Measurements from ENCODE around the gene EMX1. TPM values are rescaled to one million over a fixed set of nuclear protein-coding genes. Genes with fewer than 3 reads are reported as not detected.

Gene EMX1
- total and polyA plus RNA-seq, 2 donors (not counting 1 experiment from before 2014, with no cell fraction given) = not detected

DNA sequence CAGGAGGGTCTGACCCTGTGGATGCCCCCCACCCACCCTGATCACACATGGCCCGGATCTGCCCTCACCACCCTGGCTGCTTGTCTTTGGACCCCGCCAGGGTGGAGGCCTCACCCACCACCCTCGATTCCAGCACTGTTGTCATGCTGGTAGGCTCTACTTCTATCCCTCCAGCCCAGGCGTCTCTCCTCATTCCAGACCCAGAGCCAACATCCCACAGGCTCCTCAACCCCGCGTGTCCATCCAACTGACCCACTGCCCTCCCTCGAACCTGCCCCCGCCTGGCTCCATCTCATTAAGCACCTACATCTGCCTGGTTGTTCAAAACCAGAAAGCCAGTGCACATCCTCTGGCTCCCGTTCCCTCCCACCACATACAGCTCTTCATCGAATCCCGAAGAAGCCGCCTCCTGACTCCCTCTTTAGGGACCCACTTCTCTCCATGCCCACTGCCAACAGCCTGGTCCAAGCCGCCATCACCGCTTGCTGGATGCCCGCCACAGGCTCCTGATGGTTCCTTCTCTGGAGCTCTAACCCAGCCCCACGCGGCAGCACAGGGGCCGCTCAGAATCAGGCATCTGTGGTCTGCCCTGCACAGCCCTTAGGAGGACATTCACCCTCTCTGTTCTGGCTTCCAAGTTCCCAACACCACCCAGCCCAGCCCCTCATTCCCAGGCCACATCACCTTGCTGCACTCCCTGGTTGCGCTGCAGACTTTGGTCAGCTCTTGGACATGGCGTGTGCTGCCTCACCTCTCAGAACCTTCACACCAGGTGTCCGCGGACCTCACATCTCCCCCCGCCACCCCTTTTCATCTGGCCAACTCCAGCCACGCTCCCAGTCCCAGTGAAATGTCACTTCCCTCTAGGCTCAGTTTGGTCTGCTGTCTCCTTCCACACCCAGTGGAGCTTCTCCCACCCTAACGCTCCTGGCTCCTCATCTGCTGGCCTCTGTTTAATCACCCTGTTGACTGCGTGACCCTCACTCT lies 43.0 kb downstream of the EMX1 start:
- H3K9me3 ChIP-seq (ENCODE audit: control insufficient read depth, insufficient read depth, low read depth, low read length) = no peaks in the 10 kb centered on the region
- H3K79me2 ChIP-seq (ENCODE audit: control insufficient read depth, insufficient read depth, low read length) = no peaks in the 10 kb centered on the region
- no peaks in the 10 kb centered on the region for H4K20me1 ChIP-seq (ENCODE audit: control insufficient read depth, extremely low read depth, insufficient read depth, low read length)
- H3K9ac ChIP-seq (ENCODE audit: insufficient read depth, low read length) = no peak overlapping the region
- TF ChIP-seq, protein P1, sequence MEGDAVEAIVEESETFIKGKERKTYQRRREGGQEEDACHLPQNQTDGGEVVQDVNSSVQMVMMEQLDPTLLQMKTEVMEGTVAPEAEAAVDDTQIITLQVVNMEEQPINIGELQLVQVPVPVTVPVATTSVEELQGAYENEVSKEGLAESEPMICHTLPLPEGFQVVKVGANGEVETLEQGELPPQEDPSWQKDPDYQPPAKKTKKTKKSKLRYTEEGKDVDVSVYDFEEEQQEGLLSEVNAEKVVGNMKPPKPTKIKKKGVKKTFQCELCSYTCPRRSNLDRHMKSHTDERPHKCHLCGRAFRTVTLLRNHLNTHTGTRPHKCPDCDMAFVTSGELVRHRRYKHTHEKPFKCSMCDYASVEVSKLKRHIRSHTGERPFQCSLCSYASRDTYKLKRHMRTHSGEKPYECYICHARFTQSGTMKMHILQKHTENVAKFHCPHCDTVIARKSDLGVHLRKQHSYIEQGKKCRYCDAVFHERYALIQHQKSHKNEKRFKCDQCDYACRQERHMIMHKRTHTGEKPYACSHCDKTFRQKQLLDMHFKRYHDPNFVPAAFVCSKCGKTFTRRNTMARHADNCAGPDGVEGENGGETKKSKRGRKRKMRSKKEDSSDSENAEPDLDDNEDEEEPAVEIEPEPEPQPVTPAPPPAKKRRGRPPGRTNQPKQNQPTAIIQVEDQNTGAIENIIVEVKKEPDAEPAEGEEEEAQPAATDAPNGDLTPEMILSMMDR (conservative IDR thresholded peaks at IDR 0.05 in 1 of 2, IDR thresholded peaks at IDR 0.05 in 1 of 2; ENCODE audit: low read depth in 1 of 2, low read length in 2 of 2) = no peak
- no peak overlapping the region for H3K4me2 ChIP-seq (ENCODE audit: extremely low read depth, insufficient read depth, low read length)
- no peak overlapping the region for H3K4me3 ChIP-seq (replicated peaks in 1 of 4; ENCODE audit: control extremely low read depth in 1 of 4, insufficient read depth in 1 of 4, low read depth in 3 of 4, low read length in 4 of 4)
- DNase-seq (ENCODE audit: low read depth in 2 of 2) = no peak
- no peak overlapping the region for H3K27ac ChIP-seq (ENCODE audit: insufficient read depth, low read length)
- no peaks in the 10 kb centered on the region for H3K4me1 ChIP-seq (ENCODE audit: control insufficient read depth, extremely low read depth, insufficient read depth, low read length)
- H2AFZ ChIP-seq (ENCODE audit: low read length) = no peak overlapping the region
- no peaks in the 10 kb centered on the region for H3K27me3 ChIP-seq (ENCODE audit: control insufficient read depth, insufficient read depth, low read length)
- no peaks in the 10 kb centered on the region for H3K36me3 ChIP-seq (ENCODE audit: control insufficient read depth, insufficient read depth, low read length)

DNA sequence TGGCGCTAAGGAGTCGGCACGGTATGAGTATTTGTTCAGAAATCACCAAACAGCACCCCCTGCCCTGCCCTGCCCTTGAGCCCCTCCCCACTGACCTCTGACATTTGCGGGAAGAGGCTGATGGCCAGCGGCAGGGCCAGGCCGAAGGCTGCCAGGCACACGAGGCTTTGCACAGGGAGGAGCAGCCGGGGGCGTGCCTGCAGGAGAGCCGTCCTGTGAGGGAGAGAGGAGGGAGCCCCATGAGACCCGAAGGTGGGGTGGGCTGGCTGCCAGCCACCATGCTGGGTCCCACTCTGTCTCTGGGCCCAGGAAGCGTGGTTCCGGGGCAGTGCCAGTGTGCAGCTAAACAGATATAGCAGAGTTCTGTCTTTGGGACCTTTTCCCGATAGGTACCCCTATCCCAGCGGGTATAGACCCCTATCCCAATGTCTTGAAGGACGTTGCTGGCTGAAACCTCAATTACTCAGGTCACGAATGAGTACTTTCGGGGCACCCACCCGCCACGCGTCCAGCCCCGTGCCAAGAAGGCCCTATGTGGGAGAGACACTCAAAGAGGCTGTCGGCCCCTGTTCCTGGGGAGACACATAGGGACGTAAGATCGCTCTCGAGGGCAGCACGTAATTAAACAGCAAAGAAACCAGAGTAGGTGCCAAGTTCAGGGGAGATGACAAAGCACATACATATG lies 43.9 kb downstream of the EMX1 start:
- Histone ChIP-seq H3K27ac (ENCODE audit: insufficient read depth, low read length) (no peak overlapping the region), H3K9ac (ENCODE audit: insufficient read depth, low read length) (no peak overlapping the region), H2AFZ (ENCODE audit: low read length) (no peak overlapping the region), H3K4me3 (replicated peaks in 1 of 4; ENCODE audit: control extremely low read depth in 1 of 4, insufficient read depth in 1 of 4, low read depth in 3 of 4, low read length in 4 of 4) (no peak overlapping the region), H3K4me2 (ENCODE audit: extremely low read depth, insufficient read depth, low read length) (no peak overlapping the region), H3K9me3 (ENCODE audit: control insufficient read depth, insufficient read depth, low read depth, low read length) (no peaks in the 10 kb centered on the region), H3K4me1 (ENCODE audit: control insufficient read depth, extremely low read depth, insufficient read depth, low read length) (no peaks in the 10 kb centered on the region), H3K36me3 (ENCODE audit: control insufficient read depth, insufficient read depth, low read length) (no peaks in the 10 kb centered on the region), H4K20me1 (ENCODE audit: control insufficient read depth, extremely low read depth, insufficient read depth, low read length) (no peaks in the 10 kb centered on the region), H3K79me2 (ENCODE audit: control insufficient read depth, insufficient read depth, low read length) (no peaks in the 10 kb centered on the region), H3K27me3 (ENCODE audit: control insufficient read depth, insufficient read depth, low read length) (no peaks in the 10 kb centered on the region)
- no peak for TF ChIP-seq EZH2 (IDR thresholded peaks at IDR 0.05; ENCODE audit: low read length, missing control alignments)
- TF ChIP-seq, protein P1 (conservative IDR thresholded peaks at IDR 0.05 in 1 of 2, IDR thresholded peaks at IDR 0.05 in 1 of 2; ENCODE audit: low read depth in 1 of 2, low read length in 2 of 2) = no peak
- no peak for DNase-seq (ENCODE audit: low read depth in 2 of 2)

DNA sequence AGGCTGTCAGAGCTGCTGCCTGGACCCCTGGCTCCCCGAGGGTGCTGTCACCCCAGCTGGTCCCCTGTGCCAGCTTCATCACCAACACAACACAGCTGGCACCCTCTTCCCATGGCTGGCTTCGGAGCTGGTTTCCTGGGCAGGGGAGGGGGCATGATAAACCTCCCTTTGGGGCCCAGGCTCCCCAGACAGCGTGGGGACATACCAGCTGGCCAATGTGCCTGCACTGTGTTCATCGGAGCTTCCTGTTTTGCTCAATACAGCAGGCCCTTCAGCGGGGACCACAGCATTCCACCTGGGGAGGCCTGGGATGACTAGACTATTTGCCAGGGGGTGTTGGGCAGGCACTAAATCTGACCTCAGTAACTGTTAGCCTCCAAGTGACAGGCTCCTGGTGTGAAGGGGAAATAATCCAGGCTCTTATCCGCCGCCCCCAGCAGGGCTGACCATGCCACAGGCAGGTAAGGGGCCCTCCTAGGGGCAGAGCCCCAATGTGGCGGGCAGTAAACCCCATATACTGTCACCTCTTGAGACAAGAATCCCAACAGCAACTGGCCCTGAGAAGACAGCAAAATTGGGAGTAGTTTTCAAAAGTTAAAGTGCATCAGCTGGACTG lies 44.6 kb downstream of the EMX1 start:
- Histone ChIP-seq H3K4me1 (ENCODE audit: control insufficient read depth, extremely low read depth, insufficient read depth, low read length) (no peaks in the 10 kb centered on the region), H3K9me3 (ENCODE audit: control insufficient read depth, insufficient read depth, low read depth, low read length) (no peaks in the 10 kb centered on the region)
- no peak for DNase-seq (ENCODE audit: low read depth in 2 of 2)

More for the DNA sequence above, 44.6 kb downstream of the EMX1 start:
- no peaks in the 10 kb centered on the region for H4K20me1 ChIP-seq (ENCODE audit: control insufficient read depth, extremely low read depth, insufficient read depth, low read length)
- no peak overlapping the region for H3K4me2 ChIP-seq (ENCODE audit: extremely low read depth, insufficient read depth, low read length)
- H3K27me3 ChIP-seq (ENCODE audit: control insufficient read depth, insufficient read depth, low read length) = no peaks in the 10 kb centered on the region
- no peak for TF ChIP-seq EZH2 (IDR thresholded peaks at IDR 0.05; ENCODE audit: low read length, missing control alignments)
- TF ChIP-seq, protein P1 (conservative IDR thresholded peaks at IDR 0.05 in 1 of 2, IDR thresholded peaks at IDR 0.05 in 1 of 2; ENCODE audit: low read depth in 1 of 2, low read length in 2 of 2) = no peak
- H3K27ac ChIP-seq (ENCODE audit: insufficient read depth, low read length) = no peak overlapping the region
- H3K4me3 ChIP-seq (replicated peaks in 1 of 4; ENCODE audit: control extremely low read depth in 1 of 4, insufficient read depth in 1 of 4, low read depth in 3 of 4, low read length in 4 of 4) = no peak overlapping the region
- H2AFZ ChIP-seq (ENCODE audit: low read length) = no peak overlapping the region
- H3K9ac ChIP-seq (ENCODE audit: insufficient read depth, low read length) = no peak overlapping the region
- no peaks in the 10 kb centered on the region for H3K79me2 ChIP-seq (ENCODE audit: control insufficient read depth, insufficient read depth, low read length)
- H3K36me3 ChIP-seq (ENCODE audit: control insufficient read depth, insufficient read depth, low read length) = no peaks in the 10 kb centered on the region
